ENCODE data around the gene LMNTD2.
A peak's percentile ranks its signal among the peaks of the same experiment; 100 is the strongest.

LMNTD2 gene

GRCh38 chr11:563066-563811, 2.7 kb upstream of the LMNTD2 start:
- Histone ChIP-seq H3K36me3 (ENCODE audit: control insufficient read depth, low read depth, low read length) (no peaks in the 10 kb centered on the region), H3K9ac (ENCODE audit: low read length) (no peak overlapping the region), H3K9me3 (ENCODE audit: control insufficient read depth, low read depth, low read length) (no peaks in the 10 kb centered on the region), H3K27me3 (ENCODE audit: control insufficient read depth, insufficient read depth, low read length) (peaks cover 32% of the 10 kb centered on the region), H3K27ac (ENCODE audit: low read length) (no peak overlapping the region), H3K4me1 (ENCODE audit: control insufficient read depth, low read depth, low read length) (peaks cover 5% of the 10 kb centered on the region), H3K4me3 (ENCODE audit: low read length) (no peak overlapping the region)

DNA sequence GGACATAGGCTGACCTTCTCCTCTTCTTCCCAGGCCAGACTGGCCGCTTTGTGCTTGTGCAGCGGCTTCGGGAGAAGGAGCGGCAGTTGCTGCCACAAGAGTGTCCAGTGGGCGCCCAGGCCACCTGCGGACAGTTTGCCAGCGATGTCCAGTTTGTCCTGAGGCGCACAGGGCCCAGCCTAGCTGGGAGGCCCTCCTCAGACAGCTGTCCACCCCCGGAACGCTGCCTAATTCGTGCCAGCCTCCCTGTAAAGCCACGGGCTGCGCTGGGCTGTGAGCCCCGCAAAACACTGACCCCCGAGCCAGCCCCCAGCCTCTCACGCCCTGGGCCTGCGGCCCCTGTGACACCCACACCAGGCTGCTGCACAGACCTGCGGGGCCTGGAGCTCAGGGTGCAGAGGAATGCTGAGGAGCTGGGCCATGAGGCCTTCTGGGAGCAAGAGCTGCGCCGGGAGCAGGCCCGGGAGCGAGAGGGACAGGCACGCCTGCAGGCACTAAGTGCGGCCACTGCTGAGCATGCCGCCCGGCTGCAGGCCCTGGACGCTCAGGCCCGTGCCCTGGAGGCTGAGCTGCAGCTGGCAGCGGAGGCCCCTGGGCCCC, 1.6 kb upstream of the LMNTD2 start:
- H3K27ac ChIP-seq (ENCODE audit: low read length) = no peak overlapping the region
- no peaks in the 10 kb centered on the region for H3K9me3 ChIP-seq (ENCODE audit: control insufficient read depth, low read depth, low read length)
- no peak overlapping the region for H3K9ac ChIP-seq (ENCODE audit: low read length)

GRCh38 chr11:561148-562003, 838 bp upstream of the LMNTD2 start:
- Histone ChIP-seq H3K4me1 (ENCODE audit: control insufficient read depth, low read depth, low read length) (peaks cover 5% of the 10 kb centered on the region), H3K27me3 (ENCODE audit: control insufficient read depth, insufficient read depth, low read length) (peaks cover 36% of the 10 kb centered on the region), H3K9me3 (ENCODE audit: control insufficient read depth, low read depth, low read length) (no peaks in the 10 kb centered on the region), H3K36me3 (ENCODE audit: control insufficient read depth, low read depth, low read length) (no peaks in the 10 kb centered on the region), H3K27ac (ENCODE audit: low read length) (no peak overlapping the region), H3K9ac (ENCODE audit: low read length) (peak overlapping the region; percentile 52), H3K4me3 (ENCODE audit: low read length) (peak overlapping the region; percentile 57)

More for the DNA sequence above, 1.6 kb upstream of the LMNTD2 start:
- Histone ChIP-seq H3K4me1 (ENCODE audit: control insufficient read depth, low read depth, low read length) (peaks cover 5% of the 10 kb centered on the region), H3K36me3 (ENCODE audit: control insufficient read depth, low read depth, low read length) (no peaks in the 10 kb centered on the region), H3K4me3 (ENCODE audit: low read length) (peak overlapping the region; percentile 57), H3K27me3 (ENCODE audit: control insufficient read depth, insufficient read depth, low read length) (peaks cover 35% of the 10 kb centered on the region)

DNA sequence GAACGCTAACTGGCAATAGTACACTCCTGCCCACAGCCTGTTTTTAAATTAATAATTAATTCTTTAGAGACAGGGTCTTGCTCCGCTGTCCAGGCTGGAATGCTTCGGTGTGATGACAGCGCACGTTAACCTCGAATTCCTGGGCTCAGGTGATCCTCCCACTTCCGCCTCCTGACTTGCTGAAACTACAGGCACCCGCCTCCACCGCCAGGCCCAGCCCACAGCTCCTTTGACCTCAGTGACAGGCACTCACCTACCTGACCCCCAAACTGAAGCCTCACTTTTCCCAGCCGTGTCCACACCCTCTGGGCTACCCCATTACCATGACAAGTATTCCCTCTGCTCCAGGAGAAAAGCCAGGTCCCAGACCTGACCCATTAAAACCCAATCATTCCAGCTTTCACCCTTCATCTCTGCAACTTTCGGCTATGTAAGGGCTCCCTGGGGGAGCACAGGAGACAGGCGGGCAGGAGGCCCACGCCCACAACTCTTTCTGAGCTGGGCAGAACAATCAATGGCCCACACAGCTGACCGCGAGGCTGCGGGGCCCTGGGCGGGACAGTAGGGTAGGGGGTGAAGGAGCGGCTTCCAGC, 730 bp downstream of the LMNTD2 start:
- Histone ChIP-seq H3K36me3 (ENCODE audit: control insufficient read depth, low read depth, low read length) (no peaks in the 10 kb centered on the region), H3K9ac (ENCODE audit: low read length) (peak overlapping the region; percentile 12), H3K4me3 (ENCODE audit: low read length) (peak overlapping the region; percentile 55), H3K9me3 (ENCODE audit: control insufficient read depth, low read depth, low read length) (no peaks in the 10 kb centered on the region), H3K27ac (ENCODE audit: low read length) (no peak overlapping the region), H3K27me3 (ENCODE audit: control insufficient read depth, insufficient read depth, low read length) (peaks cover 48% of the 10 kb centered on the region), H3K4me1 (ENCODE audit: control insufficient read depth, low read depth, low read length) (peaks cover 5% of the 10 kb centered on the region)

DNA sequence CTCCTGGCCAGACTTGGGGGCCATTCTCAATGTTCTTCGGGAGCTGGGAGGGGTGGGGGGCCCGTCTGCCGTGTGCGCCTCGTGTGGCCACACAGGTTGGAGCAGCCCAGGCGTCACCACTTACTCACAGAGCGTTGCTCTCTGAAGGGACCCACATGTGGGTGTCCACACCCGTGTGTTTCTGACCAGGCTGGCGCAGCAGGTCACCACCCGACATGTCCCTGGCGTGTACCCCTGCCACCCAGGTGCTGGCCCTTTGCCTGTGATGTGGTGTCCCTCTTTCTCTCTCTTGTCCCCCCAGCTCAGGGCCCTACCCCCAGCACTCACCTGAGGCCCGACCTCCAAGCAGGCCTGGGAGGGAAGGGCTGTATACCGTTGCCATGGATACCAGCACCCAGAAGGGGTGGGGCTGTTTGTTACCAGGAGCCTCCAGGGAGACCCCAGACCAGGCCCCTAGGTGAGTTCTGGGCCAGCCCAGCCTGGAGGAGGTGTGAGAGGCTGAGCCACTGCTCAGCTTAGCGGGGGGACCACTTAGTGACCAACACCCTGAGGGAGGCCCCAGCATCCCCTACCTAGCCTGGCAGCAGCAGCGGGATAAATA, 1.4 kb downstream of the LMNTD2 start:
- Histone ChIP-seq H3K4me3 (ENCODE audit: low read length) (no peak overlapping the region), H3K36me3 (ENCODE audit: control insufficient read depth, low read depth, low read length) (no peaks in the 10 kb centered on the region), H3K4me1 (ENCODE audit: control insufficient read depth, low read depth, low read length) (peaks cover 5% of the 10 kb centered on the region), H3K27ac (ENCODE audit: low read length) (no peak overlapping the region), H3K27me3 (ENCODE audit: control insufficient read depth, insufficient read depth, low read length) (peaks cover 48% of the 10 kb centered on the region), H3K9me3 (ENCODE audit: control insufficient read depth, low read depth, low read length) (no peaks in the 10 kb centered on the region), H3K9ac (ENCODE audit: low read length) (no peak overlapping the region)

GRCh38 chr11:558503-558902, 2.0 kb downstream of the LMNTD2 start:
- Histone ChIP-seq H3K27me3 (ENCODE audit: control insufficient read depth, insufficient read depth, low read length) (peaks cover 48% of the 10 kb centered on the region), H3K27ac (ENCODE audit: low read length) (no peak overlapping the region), H3K9me3 (ENCODE audit: control insufficient read depth, low read depth, low read length) (no peaks in the 10 kb centered on the region), H3K4me3 (ENCODE audit: low read length) (no peak overlapping the region), H3K36me3 (ENCODE audit: control insufficient read depth, low read depth, low read length) (no peaks in the 10 kb centered on the region), H3K4me1 (ENCODE audit: control insufficient read depth, low read depth, low read length) (peaks cover 5% of the 10 kb centered on the region), H3K9ac (ENCODE audit: low read length) (no peak overlapping the region)

DNA sequence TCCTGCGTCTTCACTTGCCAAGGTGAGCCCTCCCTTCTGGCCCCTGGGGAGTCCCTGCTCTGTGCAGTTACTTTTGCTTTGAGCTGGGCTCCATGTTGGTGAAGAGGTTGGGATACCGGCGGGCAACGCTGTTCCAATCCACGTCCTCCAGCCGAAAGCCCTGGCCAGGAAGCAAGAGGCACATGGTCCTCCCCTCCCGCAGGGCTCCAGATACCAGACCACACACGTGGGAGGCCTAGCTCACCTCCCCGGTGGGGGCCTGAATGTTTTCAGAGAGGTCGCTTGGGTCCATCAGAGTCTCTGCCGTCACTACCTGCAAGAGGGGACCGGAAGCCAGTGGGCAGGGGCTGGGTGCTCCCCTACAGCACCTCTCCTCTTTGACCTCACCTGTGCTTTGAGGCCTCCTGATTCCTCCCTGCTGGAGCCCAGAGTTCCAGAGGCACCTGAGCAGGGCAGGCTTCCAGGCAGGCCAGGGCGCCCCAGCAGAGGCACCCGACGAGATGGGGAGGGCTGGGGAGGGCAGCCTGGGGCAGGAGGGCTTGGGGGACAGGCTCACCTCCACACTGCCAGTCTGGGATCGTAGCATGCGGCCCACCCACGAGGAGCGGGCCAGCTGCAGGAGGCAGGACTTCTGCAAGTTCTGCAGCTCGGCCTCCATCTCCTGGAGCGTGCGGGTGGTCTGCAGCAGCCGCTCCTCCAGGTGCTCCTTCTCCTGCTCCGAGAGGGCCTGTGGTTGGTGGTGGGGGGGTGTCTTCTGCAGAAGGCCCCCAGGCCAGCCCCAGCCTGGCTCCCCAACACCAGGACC, 3.0 kb downstream of the LMNTD2 start:
- Histone ChIP-seq H3K4me1 (ENCODE audit: control insufficient read depth, low read depth, low read length) (peaks cover 5% of the 10 kb centered on the region), H3K4me3 (ENCODE audit: low read length) (no peak overlapping the region), H3K36me3 (ENCODE audit: control insufficient read depth, low read depth, low read length) (no peaks in the 10 kb centered on the region), H3K27me3 (ENCODE audit: control insufficient read depth, insufficient read depth, low read length) (peaks cover 48% of the 10 kb centered on the region), H3K27ac (ENCODE audit: low read length) (no peak overlapping the region), H3K9ac (ENCODE audit: low read length) (no peak overlapping the region), H3K9me3 (ENCODE audit: control insufficient read depth, low read depth, low read length) (no peaks in the 10 kb centered on the region)

GRCh38 chr11:556662-557256, 3.8 kb downstream of the LMNTD2 start:
- peak overlapping the region; percentile 35 for H3K4me3 ChIP-seq (ENCODE audit: low read length)
- no peak overlapping the region for H3K27ac ChIP-seq (ENCODE audit: low read length)
- no peaks in the 10 kb centered on the region for H3K36me3 ChIP-seq (ENCODE audit: control insufficient read depth, low read depth, low read length)
- H3K4me1 ChIP-seq (ENCODE audit: control insufficient read depth, low read depth, low read length) = peaks cover 5% of the 10 kb centered on the region
- H3K9ac ChIP-seq (ENCODE audit: low read length) = no peak overlapping the region
- no peaks in the 10 kb centered on the region for H3K9me3 ChIP-seq (ENCODE audit: control insufficient read depth, low read depth, low read length)
- peaks cover 48% of the 10 kb centered on the region for H3K27me3 ChIP-seq (ENCODE audit: control insufficient read depth, insufficient read depth, low read length)

DNA sequence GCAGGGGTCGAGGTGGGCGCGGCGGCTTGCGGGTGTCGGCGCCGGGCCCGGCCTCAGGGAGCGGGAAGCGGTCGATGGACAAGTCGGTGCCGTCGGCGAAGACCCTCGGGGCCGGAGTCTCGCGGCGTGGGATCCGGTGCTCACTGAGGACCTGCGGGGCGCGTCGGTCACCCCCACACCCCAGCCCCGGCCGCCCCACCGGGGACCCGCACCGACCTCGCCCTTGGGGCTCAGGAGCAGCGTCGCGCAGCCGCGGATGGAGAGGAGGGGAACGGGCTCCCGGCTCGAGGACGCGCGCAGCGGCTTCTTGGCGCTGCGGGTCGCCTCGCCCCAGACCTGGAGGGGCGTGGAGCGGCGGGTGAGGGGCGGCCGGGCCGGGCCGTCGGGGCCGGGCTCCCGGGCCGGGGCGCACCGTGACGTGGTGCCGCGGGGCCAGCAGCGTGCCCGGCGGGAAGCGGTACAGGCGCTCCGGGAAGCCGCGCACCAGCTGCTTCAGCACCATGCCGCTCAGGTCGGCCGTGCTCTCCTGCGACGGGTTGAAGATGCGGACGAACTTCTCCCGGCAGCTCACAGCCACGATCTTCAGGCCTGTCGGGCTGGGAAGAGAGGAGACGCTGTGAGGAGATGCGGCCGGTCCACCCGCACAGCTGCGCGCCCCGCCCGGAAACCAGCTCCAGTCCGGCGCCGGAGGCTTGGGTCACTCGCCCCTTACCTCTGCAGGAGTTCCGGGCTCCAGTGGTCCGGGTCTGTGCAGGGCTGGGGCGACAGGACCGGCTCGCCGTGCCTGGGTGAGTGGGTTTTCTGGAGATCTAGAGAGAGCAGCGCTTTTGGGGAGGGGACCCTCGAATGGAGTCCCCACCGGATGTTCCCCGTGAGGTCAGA, 4.5 kb downstream of the LMNTD2 start:
- H3K27ac ChIP-seq (ENCODE audit: low read length) = no peak overlapping the region
- peaks cover 5% of the 10 kb centered on the region for H3K4me1 ChIP-seq (ENCODE audit: control insufficient read depth, low read depth, low read length)
- no peaks in the 10 kb centered on the region for H3K36me3 ChIP-seq (ENCODE audit: control insufficient read depth, low read depth, low read length)
- no peaks in the 10 kb centered on the region for H3K9me3 ChIP-seq (ENCODE audit: control insufficient read depth, low read depth, low read length)
- peak overlapping the region; percentile 49 for H3K4me3 ChIP-seq (ENCODE audit: low read length)
- no peak overlapping the region for H3K9ac ChIP-seq (ENCODE audit: low read length)
- H3K27me3 ChIP-seq (ENCODE audit: control insufficient read depth, insufficient read depth, low read length) = peaks cover 48% of the 10 kb centered on the region

Measured in iPS-18a (cell line).